ENCODE results near the gene CDH13.

DNA sequence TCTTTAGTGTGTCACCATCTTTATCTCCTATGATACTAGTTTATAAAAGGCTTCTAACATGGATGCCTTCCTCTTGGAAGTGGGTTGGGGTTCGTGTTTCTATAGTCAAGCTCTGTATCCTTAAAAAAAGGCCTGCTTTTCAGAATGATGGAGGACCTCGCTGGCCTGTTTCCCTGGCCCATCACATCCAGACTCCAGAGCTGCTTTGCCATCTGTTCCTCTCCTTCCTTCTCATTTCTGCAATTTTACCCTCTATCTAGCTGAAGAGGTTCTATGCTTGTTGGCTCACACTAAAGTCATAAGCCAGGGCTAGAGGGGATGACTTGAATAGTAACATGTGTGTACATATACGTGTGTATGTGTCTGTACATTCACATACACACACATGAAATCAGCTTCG is 730.2 kb downstream of the CDH13 start:
- TF ChIP-seq, protein P1, sequence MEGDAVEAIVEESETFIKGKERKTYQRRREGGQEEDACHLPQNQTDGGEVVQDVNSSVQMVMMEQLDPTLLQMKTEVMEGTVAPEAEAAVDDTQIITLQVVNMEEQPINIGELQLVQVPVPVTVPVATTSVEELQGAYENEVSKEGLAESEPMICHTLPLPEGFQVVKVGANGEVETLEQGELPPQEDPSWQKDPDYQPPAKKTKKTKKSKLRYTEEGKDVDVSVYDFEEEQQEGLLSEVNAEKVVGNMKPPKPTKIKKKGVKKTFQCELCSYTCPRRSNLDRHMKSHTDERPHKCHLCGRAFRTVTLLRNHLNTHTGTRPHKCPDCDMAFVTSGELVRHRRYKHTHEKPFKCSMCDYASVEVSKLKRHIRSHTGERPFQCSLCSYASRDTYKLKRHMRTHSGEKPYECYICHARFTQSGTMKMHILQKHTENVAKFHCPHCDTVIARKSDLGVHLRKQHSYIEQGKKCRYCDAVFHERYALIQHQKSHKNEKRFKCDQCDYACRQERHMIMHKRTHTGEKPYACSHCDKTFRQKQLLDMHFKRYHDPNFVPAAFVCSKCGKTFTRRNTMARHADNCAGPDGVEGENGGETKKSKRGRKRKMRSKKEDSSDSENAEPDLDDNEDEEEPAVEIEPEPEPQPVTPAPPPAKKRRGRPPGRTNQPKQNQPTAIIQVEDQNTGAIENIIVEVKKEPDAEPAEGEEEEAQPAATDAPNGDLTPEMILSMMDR (IDR thresholded peaks at IDR 0.05), result no peak
- TF ChIP-seq POLR2A (IDR thresholded peaks at IDR 0.05), result no peak

Data from Peyer's patch (tissue), 4 donors.